ENCODE data around the gene STRA8.

The STRA8 gene

GRCh38 chr7:135251496-135252391 is 18.1 kb downstream of the STRA8 start:
- no peak overlapping the region for H3K4me3 ChIP-seq (ENCODE audit: control insufficient read depth, low read depth, low read length)
- no peak for DNase-seq (ENCODE audit: low read depth)
- TF ChIP-seq CTCF (conservative IDR thresholded peaks at IDR 0.05; ENCODE audit: control insufficient read depth, insufficient read depth, low read depth, low read length): no peak

- H3K4me3 ChIP-seq (ENCODE audit: control insufficient read depth, low read depth, low read length): no peak overlapping the region
- no peak for TF ChIP-seq CTCF (conservative IDR thresholded peaks at IDR 0.05; ENCODE audit: control insufficient read depth, insufficient read depth, low read depth, low read length)
- peak; percentile 79 for DNase-seq (ENCODE audit: low read depth)
These were observed 20.5 kb downstream of the STRA8 start for GRCh38 chr7:135253851-135254771.

- no peak overlapping the region for H3K4me3 ChIP-seq (ENCODE audit: control insufficient read depth, low read depth, low read length)
- no peak for DNase-seq (ENCODE audit: low read depth)
- no peak for TF ChIP-seq CTCF (conservative IDR thresholded peaks at IDR 0.05; ENCODE audit: control insufficient read depth, insufficient read depth, low read depth, low read length)
These were observed 24.2 kb downstream of the STRA8 start for GRCh38 chr7:135257790-135258189.

- TF ChIP-seq CTCF (conservative IDR thresholded peaks at IDR 0.05; ENCODE audit: control insufficient read depth, insufficient read depth, low read depth, low read length): no peak
- DNase-seq (ENCODE audit: low read depth): no peak
- no peak overlapping the region for H3K4me3 ChIP-seq (ENCODE audit: control insufficient read depth, low read depth, low read length)
These were observed 24.9 kb downstream of the STRA8 start for GRCh38 chr7:135258585-135258984.

GRCh38 chr7:135259702-135260101 is 26.1 kb downstream of the STRA8 start:
- no peak overlapping the region for H3K4me3 ChIP-seq (ENCODE audit: control insufficient read depth, low read depth, low read length)
- TF ChIP-seq CTCF (conservative IDR thresholded peaks at IDR 0.05; ENCODE audit: control insufficient read depth, insufficient read depth, low read depth, low read length): no peak
- no peak for DNase-seq (ENCODE audit: low read depth)

GRCh38 chr7:135260470-135260869 is 26.8 kb downstream of the STRA8 start:
- DNase-seq (ENCODE audit: low read depth): no peak
- H3K4me3 ChIP-seq (ENCODE audit: control insufficient read depth, low read depth, low read length): no peak overlapping the region
- TF ChIP-seq CTCF (conservative IDR thresholded peaks at IDR 0.05; ENCODE audit: control insufficient read depth, insufficient read depth, low read depth, low read length): no peak

Data from fibroblast of mammary gland (primary cell).